ENCODE measurements around the gene CRYBA4.
A peak's percentile ranks its signal among the peaks of the same experiment; 100 is the strongest.

The CRYBA4 gene

GRCh38 chr22:26585104-26585790 is 36.5 kb upstream of the CRYBA4 start:
- DNase-seq: peak; percentile 84
- Histone ChIP-seq H3K9me3 (no peaks in the 10 kb centered on the region), H3K4me1 (no peaks in the 10 kb centered on the region; the same call in 1 of the 2 replicates), H3K27me3 (no peaks in the 10 kb centered on the region), H3K4me3 (ENCODE audit: low read depth, low read length) (no peak overlapping the region), H3K36me3 (no peaks in the 10 kb centered on the region)
- TF ChIP-seq CTCF (IDR thresholded peaks at IDR 0.05; ENCODE audit: low read depth, low read length): peak; percentile 36; the same call in 1 of the 2 replicates

DNA sequence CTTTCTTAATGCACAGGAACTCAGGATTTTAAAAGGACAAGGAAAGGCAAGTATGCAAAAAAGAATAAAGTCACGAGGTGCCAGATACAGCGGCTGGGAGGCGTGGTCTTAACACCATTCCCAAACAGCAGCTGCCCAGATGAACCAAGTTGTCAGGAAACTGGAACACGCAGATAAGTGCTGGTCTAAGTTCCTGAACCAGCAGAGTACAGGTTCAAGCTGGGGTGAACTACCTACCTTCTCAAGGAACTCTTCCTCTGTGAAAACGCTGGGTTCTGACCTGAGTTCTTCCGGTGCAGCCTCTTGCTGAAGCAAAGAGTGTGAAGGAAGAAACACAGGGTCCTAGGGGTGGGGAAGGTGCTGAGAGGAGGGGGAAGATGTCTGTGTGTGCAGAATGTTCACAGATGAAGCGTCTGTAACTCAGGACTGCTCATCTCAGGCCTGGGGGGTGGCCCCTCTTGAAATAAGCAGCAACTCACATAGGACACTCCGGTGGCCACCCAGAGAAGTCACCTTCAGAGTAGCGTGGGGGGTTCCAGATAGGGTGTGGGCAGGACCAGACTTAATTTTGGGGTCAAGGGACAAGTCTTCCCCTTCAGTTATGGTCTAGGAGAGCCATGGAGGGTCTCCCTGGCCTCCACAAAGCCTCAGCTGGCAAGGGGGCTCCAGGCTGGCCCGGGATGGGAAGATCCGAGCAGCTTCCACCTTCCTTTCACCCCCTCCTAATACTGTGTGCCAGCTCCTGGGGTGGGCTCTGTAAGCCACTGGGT is 35.0 kb upstream of the CRYBA4 start:
- Histone ChIP-seq H3K27me3 (no peaks in the 10 kb centered on the region), H3K36me3 (no peaks in the 10 kb centered on the region), H3K4me3 (ENCODE audit: low read depth, low read length) (no peak overlapping the region), H3K9me3 (no peaks in the 10 kb centered on the region), H3K4me1 (no peaks in the 10 kb centered on the region; the same call in 1 of the 2 replicates)
- no peak for TF ChIP-seq CTCF (IDR thresholded peaks at IDR 0.05; ENCODE audit: low read depth, low read length)
- no peak for DNase-seq

DNA sequence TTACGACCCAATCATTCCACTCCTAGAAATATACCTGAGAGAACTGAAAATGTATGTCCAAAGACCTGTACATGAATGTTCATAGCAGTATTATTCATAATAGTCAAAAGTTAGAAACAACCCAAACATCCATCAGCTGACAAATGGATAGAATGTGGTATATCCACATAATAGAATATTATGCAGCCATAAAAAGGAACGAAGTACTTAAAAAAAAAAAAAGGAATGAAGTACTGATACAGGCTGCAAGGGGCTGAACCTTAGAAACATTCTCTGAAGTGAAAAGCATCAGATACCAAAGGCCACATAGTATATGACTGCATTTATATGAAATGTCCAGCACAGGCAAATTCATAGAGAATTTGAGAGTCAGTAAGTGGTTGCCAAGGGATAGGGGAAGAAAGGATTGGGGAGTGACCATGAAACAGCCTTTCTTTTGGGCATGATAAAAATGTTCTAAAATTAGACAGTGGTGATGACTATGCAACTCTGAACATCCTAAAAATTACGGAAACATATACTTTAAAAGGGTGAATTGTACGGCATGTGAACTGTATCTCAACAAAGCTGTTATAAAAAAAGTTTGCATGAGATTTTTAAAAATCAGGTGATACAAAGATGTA is 33.7 kb upstream of the CRYBA4 start:
- DNase-seq: no peak
- Histone ChIP-seq H3K9me3 (no peaks in the 10 kb centered on the region), H3K4me3 (ENCODE audit: low read depth, low read length) (no peak overlapping the region), H3K4me1 (no peaks in the 10 kb centered on the region; the same call in 1 of the 2 replicates), H3K36me3 (no peaks in the 10 kb centered on the region), H3K27me3 (no peaks in the 10 kb centered on the region)
- no peak for TF ChIP-seq CTCF (IDR thresholded peaks at IDR 0.05; ENCODE audit: low read depth, low read length)

GRCh38 chr22:26588729-26589366 is 32.9 kb upstream of the CRYBA4 start:
- TF ChIP-seq CTCF (IDR thresholded peaks at IDR 0.05; ENCODE audit: low read depth, low read length): no peak
- peak overlapping the region; percentile 83 for H3K4me3 ChIP-seq (ENCODE audit: low read depth, low read length)

GRCh38 chr22:26589367-26589844 is 32.4 kb upstream of the CRYBA4 start:
- Histone ChIP-seq H3K36me3 (no peaks in the 10 kb centered on the region), H3K4me1 (no peaks in the 10 kb centered on the region; the same call in 1 of the 2 replicates), H3K9me3 (no peaks in the 10 kb centered on the region), H3K27me3 (no peaks in the 10 kb centered on the region), H3K4me3 (ENCODE audit: low read depth, low read length) (peak overlapping the region; percentile 83)
- DNase-seq: no peak
- no peak for TF ChIP-seq CTCF (IDR thresholded peaks at IDR 0.05; ENCODE audit: low read depth, low read length)

More at GRCh38 chr22:26588729-26589366, 32.9 kb upstream of the CRYBA4 start:
- Histone ChIP-seq H3K36me3 (no peaks in the 10 kb centered on the region), H3K9me3 (no peaks in the 10 kb centered on the region), H3K27me3 (no peaks in the 10 kb centered on the region), H3K4me1 (no peaks in the 10 kb centered on the region; the same call in 1 of the 2 replicates)
- DNase-seq: peak; percentile 47
